AG08396 (cell line): ENCODE data around the gene RNF38.
"Not testable (repeated sequence)": the region's sequence is repeated elsewhere in the genome, so short reads cannot be mapped to it uniquely, and the experiment has no call there.

Source experiments
- DNase-seq: peaks from one replicate; pipeline ENCODE4 v3.0.0; 2012; ENCODE audit warnings: low spot score, mixed read lengths

RNF38 gene

GRCh38 chr9:36407122-36407723, 7.2 kb upstream of the RNF38 start:
- DNase-seq: peak; percentile 62

- DNase-seq: no peak
Measured at GRCh38 chr9:36402536-36402935, 2.5 kb upstream of the RNF38 start.

- DNase-seq: no peak
Measured at GRCh38 chr9:36401897-36402480, 1.9 kb upstream of the RNF38 start.

- DNase-seq: peak; percentile 96
Measured at GRCh38 chr9:36401164-36401740, 1.2 kb upstream of the RNF38 start.

- peak; percentile 98 for DNase-seq
Measured at GRCh38 chr9:36400332-36401163, 479 bp upstream of the RNF38 start.

- DNase-seq: peak; percentile 64
Measured at GRCh38 chr9:36398745-36399144, 1.3 kb downstream of the RNF38 start.

- no peak for DNase-seq
Measured at GRCh38 chr9:36396985-36397384, 3.1 kb downstream of the RNF38 start.

GRCh38 chr9:36392489-36392888, 7.6 kb downstream of the RNF38 start:
- DNase-seq: no peak

GRCh38 chr9:36389590-36389989, 10.5 kb downstream of the RNF38 start:
- DNase-seq: no peak

- not testable (repeated sequence) for DNase-seq
Measured at GRCh38 chr9:36386396-36386965, 13.6 kb downstream of the RNF38 start.

- no peak for DNase-seq
Measured at GRCh38 chr9:36382484-36382883, 17.6 kb downstream of the RNF38 start.

GRCh38 chr9:36364577-36364976, 35.5 kb downstream of the RNF38 start:
- no peak for DNase-seq

GRCh38 chr9:36363448-36363847, 36.6 kb downstream of the RNF38 start:
- no peak for DNase-seq

- no peak for DNase-seq
Measured at GRCh38 chr9:36358486-36358885, 41.6 kb downstream of the RNF38 start.

- no peak for DNase-seq
Measured at GRCh38 chr9:36357639-36358038, 42.4 kb downstream of the RNF38 start.

- no peak for DNase-seq
Measured at GRCh38 chr9:36346569-36346968, 53.5 kb downstream of the RNF38 start.

GRCh38 chr9:36345103-36345846, 54.8 kb downstream of the RNF38 start:
- no peak for DNase-seq

- DNase-seq: no peak
Measured at GRCh38 chr9:36341936-36342577, 58.0 kb downstream of the RNF38 start.

GRCh38 chr9:36337865-36338264, 62.2 kb downstream of the RNF38 start:
- no peak for DNase-seq

- DNase-seq: no peak
Measured at GRCh38 chr9:36337002-36337401, 63.1 kb downstream of the RNF38 start.
